ENCODE results near the gene COL4A1.

COL4A1 gene

DNA sequence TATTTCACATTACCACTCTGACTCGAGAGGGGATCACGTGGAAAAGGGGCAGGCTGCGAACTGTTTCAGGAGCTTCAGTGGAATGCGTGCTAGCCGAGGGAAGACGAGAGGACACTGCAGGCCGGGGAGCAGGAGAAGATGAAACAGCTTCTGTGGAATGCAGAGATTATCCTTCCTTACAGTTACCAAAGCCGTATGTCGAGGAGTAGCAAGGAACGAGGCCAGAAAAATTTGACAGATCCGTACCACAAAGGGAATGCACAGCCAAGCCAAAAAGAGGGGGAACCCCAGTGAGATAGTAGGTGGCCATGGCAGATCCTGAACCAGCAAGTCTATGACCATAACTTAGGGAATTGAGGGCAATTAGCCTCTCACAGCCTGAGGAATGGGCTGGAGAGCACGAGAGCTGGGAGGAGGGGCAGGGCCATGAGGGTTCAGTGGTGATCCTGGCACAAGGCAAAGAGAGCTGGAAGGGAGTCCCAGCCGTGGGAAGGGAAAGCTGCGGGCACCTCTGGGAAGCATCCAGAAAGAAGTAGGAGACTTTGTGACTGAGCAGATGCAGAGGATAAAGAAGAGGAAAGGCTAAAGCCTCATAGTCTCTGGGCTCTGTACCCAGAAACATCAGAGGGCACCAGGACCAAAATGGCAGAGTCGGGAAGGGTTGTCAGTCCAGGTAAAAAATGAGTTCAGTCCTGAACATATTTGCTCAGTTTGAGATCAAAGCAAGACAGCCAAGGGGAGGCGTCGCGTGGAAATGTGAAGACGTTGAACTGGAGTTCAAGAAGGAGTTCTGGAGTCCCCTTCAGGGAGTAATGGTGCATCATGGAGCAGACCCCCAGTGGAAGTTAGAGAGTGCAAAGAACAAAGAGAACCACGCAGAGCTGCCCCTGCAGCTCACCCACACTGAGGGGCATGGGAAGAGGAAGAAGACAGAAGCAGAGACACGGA, 5.1 kb downstream of the COL4A1 start:
- Histone ChIP-seq H3K4me1 (ENCODE audit: control extremely low read depth in 1 of 4, control insufficient read depth in 4 of 4, insufficient read depth in 4 of 4, low read length in 3 of 4) (peaks cover 0 to 21% (median 9%) of the 10 kb centered on the region in 4 experiments), H3K36me3 (ENCODE audit: control insufficient read depth in 4 of 4, insufficient read depth in 4 of 4, low read length in 3 of 4) (no peaks in the 10 kb centered on the region), H3K27ac (ENCODE audit: insufficient read depth in 1 of 2, low read depth in 1 of 2, low read length in 2 of 2, poor library complexity in 1 of 2, severe bottlenecking in 2 of 2) (no peak overlapping the region), H3K9me3 (ENCODE audit: control extremely low read depth in 1 of 5, control insufficient read depth in 4 of 5, insufficient read depth in 2 of 5, low read depth in 1 of 5, low read length in 4 of 5) (no peaks in the 10 kb centered on the region), H3K27me3 (replicated peaks in 2 of 5; ENCODE audit: control insufficient read depth in 4 of 5, insufficient read depth in 5 of 5, low read length in 4 of 5) (peaks cover 22 to 97% (median 60%) of the 10 kb centered on the region in 5 experiments), H3K4me3 (ENCODE audit: control insufficient read depth in 1 of 7, extremely low read depth in 1 of 7, insufficient read depth in 4 of 7, low read depth in 2 of 7, low read length in 6 of 7) (no peak overlapping the region)
- ChIA-PET CTCF (no interaction called here), POLR2A (no interaction called here)
- WGBS (ENCODE audit: insufficient coverage) = 88% methylated on average over 15 of the region's 21 CpGs
- DNase-seq = no peak

DNA sequence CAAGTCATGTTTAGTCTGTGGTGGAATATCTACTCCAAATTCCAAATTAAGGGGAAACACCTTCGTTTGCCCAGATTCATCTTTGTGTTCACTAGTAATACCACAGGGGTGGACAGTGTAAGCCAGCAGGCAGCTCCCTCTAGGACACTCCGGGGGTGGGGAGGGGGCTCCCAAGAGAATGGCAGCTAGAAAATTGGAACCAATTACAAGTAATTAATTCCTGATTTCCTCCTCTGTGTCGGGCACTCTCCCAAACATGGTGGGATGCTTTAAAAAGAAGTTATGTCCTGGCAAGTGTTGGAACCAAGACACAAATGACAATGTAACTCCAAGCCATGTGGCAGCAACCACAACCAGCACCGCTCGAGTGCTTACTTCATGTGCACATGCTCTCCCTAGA, 5.9 kb downstream of the COL4A1 start:
- CTCF ChIA-PET = no interaction called here
- no peak overlapping the region for H3K4me3 ChIP-seq (ENCODE audit: control insufficient read depth in 1 of 7, extremely low read depth in 1 of 7, insufficient read depth in 4 of 7, low read depth in 2 of 7, low read length in 6 of 7)
- peaks cover 27 to 95% (median 65%) of the 10 kb centered on the region in 5 experiments for H3K27me3 ChIP-seq (replicated peaks in 2 of 5; ENCODE audit: control insufficient read depth in 4 of 5, insufficient read depth in 5 of 5, low read length in 4 of 5)

DNA sequence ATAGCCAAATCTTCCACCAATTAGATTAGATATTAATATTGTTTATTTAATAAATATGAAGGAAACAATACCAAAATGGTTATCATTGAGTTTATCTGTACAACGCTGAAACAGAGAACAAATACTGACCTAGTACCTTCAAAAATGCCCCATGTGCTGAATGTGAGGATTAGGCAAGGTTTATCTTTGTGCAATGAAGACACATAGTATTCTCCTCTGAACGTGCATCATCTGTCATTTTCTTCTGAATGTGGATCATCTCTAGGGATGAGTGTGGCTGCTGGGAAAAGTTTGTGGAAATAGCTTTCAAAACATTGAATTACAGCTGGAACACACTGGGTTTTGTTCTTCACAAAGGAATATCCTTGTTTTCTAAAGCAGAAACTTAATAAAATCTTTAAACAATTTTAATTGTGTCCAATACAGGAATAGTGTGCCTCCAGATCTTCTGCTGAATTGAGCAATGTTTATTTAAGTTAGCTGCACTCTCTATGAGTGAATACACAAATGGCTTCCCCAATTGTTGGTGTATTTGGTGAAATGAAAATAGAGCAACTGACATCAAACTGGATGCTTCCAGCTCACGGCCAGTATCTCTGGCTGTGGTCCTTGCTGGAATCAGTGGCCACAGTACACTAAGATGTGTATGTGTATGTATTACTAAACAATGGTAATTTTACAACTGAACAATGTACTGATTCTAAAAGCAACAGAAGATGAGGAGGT, 6.7 kb downstream of the COL4A1 start:
- Histone ChIP-seq H3K4me1 (ENCODE audit: control extremely low read depth in 1 of 4, control insufficient read depth in 4 of 4, insufficient read depth in 4 of 4, low read length in 3 of 4) (peaks cover 0 to 10% (median 5%) of the 10 kb centered on the region in 4 experiments), H3K4me3 (ENCODE audit: control insufficient read depth in 1 of 7, extremely low read depth in 1 of 7, insufficient read depth in 4 of 7, low read depth in 2 of 7, low read length in 6 of 7) (no peak overlapping the region), H3K27ac (ENCODE audit: insufficient read depth in 1 of 2, low read depth in 1 of 2, low read length in 2 of 2, poor library complexity in 1 of 2, severe bottlenecking in 2 of 2) (no peak overlapping the region), H3K36me3 (ENCODE audit: control insufficient read depth in 4 of 4, insufficient read depth in 4 of 4, low read length in 3 of 4) (no peaks in the 10 kb centered on the region), H3K27me3 (replicated peaks in 2 of 5; ENCODE audit: control insufficient read depth in 4 of 5, insufficient read depth in 5 of 5, low read length in 4 of 5) (peaks cover 24 to 95% (median 60%) of the 10 kb centered on the region in 5 experiments), H3K9me3 (ENCODE audit: control extremely low read depth in 1 of 5, control insufficient read depth in 4 of 5, insufficient read depth in 2 of 5, low read depth in 1 of 5, low read length in 4 of 5) (no peaks in the 10 kb centered on the region)
- ChIA-PET POLR2A (no interaction called here), CTCF (no interaction called here)
- no peak for DNase-seq
- WGBS (ENCODE audit: insufficient coverage) = 100% methylated on average over 1 of the region's 3 CpGs

More for the DNA sequence above, 5.9 kb downstream of the COL4A1 start:
- Histone ChIP-seq H3K4me1 (ENCODE audit: control extremely low read depth in 1 of 4, control insufficient read depth in 4 of 4, insufficient read depth in 4 of 4, low read length in 3 of 4) (peaks cover 0 to 14% (median 5%) of the 10 kb centered on the region in 4 experiments), H3K36me3 (ENCODE audit: control insufficient read depth in 4 of 4, insufficient read depth in 4 of 4, low read length in 3 of 4) (no peaks in the 10 kb centered on the region), H3K27ac (ENCODE audit: insufficient read depth in 1 of 2, low read depth in 1 of 2, low read length in 2 of 2, poor library complexity in 1 of 2, severe bottlenecking in 2 of 2) (no peak overlapping the region), H3K9me3 (ENCODE audit: control extremely low read depth in 1 of 5, control insufficient read depth in 4 of 5, insufficient read depth in 2 of 5, low read depth in 1 of 5, low read length in 4 of 5) (no peaks in the 10 kb centered on the region)
- 92% methylated on average over 3 of the region's 5 CpGs for WGBS (ENCODE audit: insufficient coverage)
- POLR2A ChIA-PET = no interaction called here
- DNase-seq = no peak

DNA sequence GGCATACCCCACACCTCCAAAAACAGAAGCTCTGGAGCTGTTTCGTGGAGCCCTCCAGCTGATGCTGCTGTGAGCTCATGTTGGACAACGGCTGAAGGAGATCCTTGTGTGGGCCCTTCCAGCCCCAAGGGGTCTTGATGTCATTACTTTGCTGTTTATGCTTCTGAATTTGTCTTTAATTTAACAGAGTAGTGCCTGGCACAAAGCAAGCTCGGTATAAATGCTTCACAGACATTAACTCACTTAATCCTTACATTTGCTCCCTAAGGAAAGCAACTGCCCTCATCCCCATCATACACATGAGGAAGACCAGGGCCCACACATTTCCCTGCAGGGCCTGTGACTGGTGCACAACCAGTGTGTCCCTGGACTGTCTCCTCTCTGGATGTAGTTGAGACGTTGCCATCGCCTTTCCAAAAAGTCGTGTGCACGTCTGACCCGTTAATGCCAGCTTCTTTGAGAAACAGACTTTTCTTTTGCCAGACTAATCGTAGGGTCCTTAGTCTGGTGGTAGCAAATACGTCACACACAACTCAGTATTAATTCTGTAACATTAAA, 7.6 kb downstream of the COL4A1 start:
- peaks cover 0 to 10% (median 5%) of the 10 kb centered on the region in 4 experiments for H3K4me1 ChIP-seq (ENCODE audit: control extremely low read depth in 1 of 4, control insufficient read depth in 4 of 4, insufficient read depth in 4 of 4, low read length in 3 of 4)
- 55% methylated on average over 3 of the region's 10 CpGs for WGBS (ENCODE audit: insufficient coverage)
- H3K4me3 ChIP-seq (ENCODE audit: control insufficient read depth in 1 of 7, extremely low read depth in 1 of 7, insufficient read depth in 4 of 7, low read depth in 2 of 7, low read length in 6 of 7) = no peak overlapping the region
- CTCF ChIA-PET = no interaction called here
- H3K9me3 ChIP-seq (ENCODE audit: control extremely low read depth in 1 of 5, control insufficient read depth in 4 of 5, insufficient read depth in 2 of 5, low read depth in 1 of 5, low read length in 4 of 5) = no peaks in the 10 kb centered on the region
- H3K27me3 ChIP-seq (replicated peaks in 2 of 5; ENCODE audit: control insufficient read depth in 4 of 5, insufficient read depth in 5 of 5, low read length in 4 of 5) = peaks cover 18 to 92% (median 51%) of the 10 kb centered on the region in 5 experiments
- no peaks in the 10 kb centered on the region for H3K36me3 ChIP-seq (ENCODE audit: control insufficient read depth in 4 of 4, insufficient read depth in 4 of 4, low read length in 3 of 4)
- POLR2A ChIA-PET = no interaction called here
- no peak for DNase-seq
- no peak overlapping the region for H3K27ac ChIP-seq (ENCODE audit: insufficient read depth in 1 of 2, low read depth in 1 of 2, low read length in 2 of 2, poor library complexity in 1 of 2, severe bottlenecking in 2 of 2)

DNA sequence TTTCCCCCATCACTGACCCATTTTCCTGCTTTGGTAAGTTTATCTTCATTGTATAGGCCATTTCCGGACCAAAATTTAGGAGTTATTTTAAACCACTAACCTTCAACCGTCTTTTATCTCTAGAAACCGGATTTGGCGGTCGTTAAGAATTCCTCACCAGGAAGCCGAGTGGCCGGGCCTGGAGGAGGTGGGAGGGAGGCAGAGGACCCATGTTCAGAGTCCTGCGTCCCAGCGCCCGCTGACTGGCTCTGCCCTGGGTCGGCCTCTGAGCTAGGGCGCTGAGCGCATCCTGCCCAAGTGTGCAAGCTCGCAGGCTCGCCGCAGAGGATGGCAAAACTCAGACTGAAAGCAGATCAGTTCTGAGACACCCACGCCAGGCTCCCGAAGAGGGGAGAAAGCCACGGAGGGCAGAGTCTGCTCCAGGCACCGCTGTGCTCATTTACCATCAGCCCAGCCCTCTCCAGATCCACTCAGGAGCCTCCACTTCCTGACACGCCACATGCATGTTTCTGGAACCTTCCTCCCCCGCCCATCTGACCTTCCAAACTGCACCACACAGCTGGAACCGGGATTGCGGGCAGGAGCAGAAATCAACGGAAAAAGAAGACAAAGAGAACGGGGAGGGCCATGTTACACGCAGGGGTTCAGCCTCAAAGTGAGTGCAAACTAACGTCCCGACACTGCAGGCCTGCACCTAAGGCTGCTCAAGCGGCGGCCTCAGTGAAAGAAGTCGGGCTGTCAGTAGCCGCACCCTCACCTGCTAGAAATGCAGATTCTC, 8.3 kb downstream of the COL4A1 start:
- Histone ChIP-seq H3K27ac (ENCODE audit: insufficient read depth in 1 of 2, low read depth in 1 of 2, low read length in 2 of 2, poor library complexity in 1 of 2, severe bottlenecking in 2 of 2) (no peak overlapping the region), H3K36me3 (ENCODE audit: control insufficient read depth in 4 of 4, insufficient read depth in 4 of 4, low read length in 3 of 4) (no peaks in the 10 kb centered on the region), H3K27me3 (replicated peaks in 2 of 5; ENCODE audit: control insufficient read depth in 4 of 5, insufficient read depth in 5 of 5, low read length in 4 of 5) (peaks cover 14 to 92% (median 48%) of the 10 kb centered on the region in 5 experiments), H3K9me3 (ENCODE audit: control extremely low read depth in 1 of 5, control insufficient read depth in 4 of 5, insufficient read depth in 2 of 5, low read depth in 1 of 5, low read length in 4 of 5) (no peaks in the 10 kb centered on the region), H3K4me3 (ENCODE audit: control insufficient read depth in 1 of 7, extremely low read depth in 1 of 7, insufficient read depth in 4 of 7, low read depth in 2 of 7, low read length in 6 of 7) (no peak overlapping the region), H3K4me1 (ENCODE audit: control extremely low read depth in 1 of 4, control insufficient read depth in 4 of 4, insufficient read depth in 4 of 4, low read length in 3 of 4) (peaks cover 0 to 10% (median 5%) of the 10 kb centered on the region in 4 experiments)
- peak in 2 of 3 donors; percentile 24 to 31 for DNase-seq
- ChIA-PET CTCF (no interaction called here), POLR2A (interaction anchor here (0.6 kb wide), 1 partner anchor 119 kb away, joined by 3 read pairs; no protein-coding TSS in a partner anchor)
- WGBS (ENCODE audit: insufficient coverage) = 19% methylated on average over 23 of the region's 33 CpGs

DNA sequence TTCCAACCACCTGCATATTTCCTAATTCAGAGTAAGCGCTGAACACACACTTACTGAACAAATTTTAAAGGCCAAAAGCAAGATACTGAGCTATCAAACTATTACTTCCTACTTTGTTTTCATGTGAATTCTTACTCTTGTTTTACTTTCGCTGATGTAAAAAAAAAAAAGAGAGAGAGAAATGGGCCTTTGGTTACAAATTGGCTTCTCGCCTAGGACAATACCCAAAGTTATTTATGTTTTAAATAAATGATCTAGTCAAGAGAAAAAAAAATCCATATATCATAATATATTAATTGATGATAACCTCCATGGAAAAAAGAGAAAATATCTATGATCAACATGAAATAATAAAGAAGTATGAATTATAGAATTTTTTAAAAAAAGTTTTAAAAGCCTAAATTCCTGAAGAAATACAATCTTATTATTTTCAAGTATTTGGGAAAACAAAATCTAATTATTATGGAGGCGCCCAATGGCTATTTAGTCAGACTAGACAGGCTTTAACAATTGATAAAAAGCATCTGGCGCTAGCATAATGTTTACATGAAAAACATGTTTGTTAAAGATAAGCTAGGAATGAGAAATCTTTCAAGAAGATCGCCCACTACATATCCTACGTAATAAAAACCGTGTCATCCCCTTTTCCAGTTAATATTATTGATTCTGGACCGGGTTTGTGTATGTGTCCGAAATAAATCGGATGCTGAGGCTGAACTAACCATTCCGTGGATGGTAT, 9.0 kb downstream of the COL4A1 start:
- Histone ChIP-seq H3K36me3 (ENCODE audit: control insufficient read depth in 4 of 4, insufficient read depth in 4 of 4, low read length in 3 of 4) (no peaks in the 10 kb centered on the region), H3K4me1 (ENCODE audit: control extremely low read depth in 1 of 4, control insufficient read depth in 4 of 4, insufficient read depth in 4 of 4, low read length in 3 of 4) (peaks cover 0 to 10% (median 5%) of the 10 kb centered on the region in 4 experiments), H3K27me3 (replicated peaks in 2 of 5; ENCODE audit: control insufficient read depth in 4 of 5, insufficient read depth in 5 of 5, low read length in 4 of 5) (peaks cover 17 to 90% (median 45%) of the 10 kb centered on the region in 5 experiments), H3K27ac (ENCODE audit: insufficient read depth in 1 of 2, low read depth in 1 of 2, low read length in 2 of 2, poor library complexity in 1 of 2, severe bottlenecking in 2 of 2) (no peak overlapping the region), H3K9me3 (ENCODE audit: control extremely low read depth in 1 of 5, control insufficient read depth in 4 of 5, insufficient read depth in 2 of 5, low read depth in 1 of 5, low read length in 4 of 5) (no peaks in the 10 kb centered on the region), H3K4me3 (ENCODE audit: control insufficient read depth in 1 of 7, extremely low read depth in 1 of 7, insufficient read depth in 4 of 7, low read depth in 2 of 7, low read length in 6 of 7) (no peak overlapping the region)
- POLR2A ChIA-PET = interaction anchor here (0.6 kb wide), 1 partner anchor 119 kb away, joined by 3 read pairs; no protein-coding TSS in a partner anchor
- WGBS (ENCODE audit: insufficient coverage) = 29% methylated on average over 5 of the region's 12 CpGs
- CTCF ChIA-PET = no interaction called here
- DNase-seq = no peak
